Keratinocyte (primary cell): ENCODE data around the gene ZNF202. TPM values are rescaled to one million over a fixed set of nuclear protein-coding genes. Genes with fewer than 3 reads are reported as not detected.
"Not testable (repeated sequence)": the region's sequence is repeated elsewhere in the genome, so short reads cannot be mapped to it uniquely, and the experiment has no call there.

ENCODE experiments used
- DNase-seq: peaks from one replicate; pipeline ENCODE4 v3.0.0-alpha.2; 2011; ENCODE audit warnings: low read depth, missing footprints, low spot score
- FAIRE-seq: peaks from 2 replicates; lab custom pipeline; 2011; peaks lifted over from hg19 to GRCh38; lab: Jason Lieb, UNC
- H2AFZ ChIP-seq: 2 replicates; pipeline ENCODE4 v1.6.0; 2012; ENCODE audit warnings: low read length, control low read depth, inconsistent platforms; ENCODE audit not compliant: control insufficient read depth
- H3K27ac ChIP-seq: 2 replicates; pipeline ENCODE4 v1.5.1; 2011; ENCODE audit warnings: low read length; ENCODE audit not compliant: control insufficient read depth, insufficient read depth
- H3K27me3 ChIP-seq: 3 replicates; pipeline ENCODE4 v1.6.0; 2011; ENCODE audit warnings: low read length; ENCODE audit not compliant: control insufficient read depth, insufficient read depth; ENCODE audit errors: extremely low read depth
- H3K36me3 ChIP-seq, 2 experiments: 2 replicates in 1 of 2; 3 replicates in 1 of 2; pipeline ENCODE4 v1.5.1; 2011; ENCODE audit warnings: low read length in 2 of 2, mild to moderate bottlenecking in 1 of 2; ENCODE audit not compliant: control insufficient read depth in 2 of 2, insufficient read depth in 2 of 2; ENCODE audit errors: extremely low read depth in 1 of 2
- H3K4me1 ChIP-seq: 3 replicates; pipeline ENCODE4 v1.5.1; 2011; ENCODE audit warnings: low read length; ENCODE audit not compliant: control insufficient read depth, insufficient read depth; ENCODE audit errors: extremely low read depth
- H3K4me2 ChIP-seq: 3 replicates; pipeline ENCODE4 v1.6.0; 2011; ENCODE audit warnings: low read depth, low read length; ENCODE audit not compliant: control insufficient read depth, insufficient read depth; ENCODE audit errors: extremely low read depth
- H3K4me3 ChIP-seq, 3 experiments: fragments of 200-600 bp in 1 of 3; sonication (generic) in 1 of 3; 2 replicates in 2 of 3; 3 replicates in 1 of 3; pipeline ENCODE4 v1.5.1; 2011 to 2016; ENCODE audit warnings: low read length in 3 of 3, mild to moderate bottlenecking in 3 of 3, control low read depth in 2 of 3, inconsistent platforms in 1 of 3, low read depth in 1 of 3, mixed read lengths in 1 of 3, mixed run types in 1 of 3, moderate library complexity in 1 of 3; ENCODE audit not compliant: control insufficient read depth in 2 of 3, insufficient read depth in 2 of 3; ENCODE audit errors: extremely low read depth in 1 of 3
- H3K79me2 ChIP-seq: 2 replicates; pipeline ENCODE4 v1.6.0; 2012; ENCODE audit warnings: low read length; ENCODE audit not compliant: control insufficient read depth, insufficient read depth
- H3K9ac ChIP-seq: 3 replicates; pipeline ENCODE4 v1.6.0; 2011; ENCODE audit warnings: low read length; ENCODE audit not compliant: control insufficient read depth, insufficient read depth; ENCODE audit errors: extremely low read depth
- H3K9me1 ChIP-seq: 3 replicates; pipeline ENCODE4 v1.6.0; 2011; ENCODE audit warnings: low read length; ENCODE audit not compliant: control insufficient read depth, insufficient read depth; ENCODE audit errors: extremely low read depth
- H3K9me3 ChIP-seq: 2 replicates; pipeline ENCODE4 v1.5.1; 2012; ENCODE audit warnings: low read depth, low read length; ENCODE audit not compliant: control insufficient read depth
- H4K20me1 ChIP-seq: 3 replicates; pipeline ENCODE4 v1.6.0; 2011; ENCODE audit warnings: low read length; ENCODE audit not compliant: control insufficient read depth, insufficient read depth; ENCODE audit errors: extremely low read depth
- EZH2 ChIP-seq: IDR thresholded peaks from one replicate; pipeline ENCODE4 v1.6.1; 2012; ENCODE audit warnings: inconsistent platforms, mild to moderate bottlenecking, low read length, moderate library complexity
- dilution Hi-C: fragments of 300-500 bp; cut with MboI; formaldehyde crosslinking; loops from one replicate; pipeline ENCODE4 v1.7.0; 2020; ENCODE audit warnings: low sequenced_read_pairs; ENCODE audit not compliant: extremely low pct_ligation_motif_present
- polyA plus RNA-seq, 5 experiments: library from polyadenylated mRNA; depleted of rRNA in 3 of 5; stranded (reverse) in 3 of 5; stranded (forward) in 1 of 5; unstranded in 1 of 5; fragments of >200 nt; gene quantifications; 1 replicate in 1 of 5; 2 replicates in 3 of 5; 3 replicates in 1 of 5; pipeline versions ENCODE4 v1.2.1 to v1.2.3, GENCODE V29; 2011 to 2012; ENCODE audit warnings: missing spikeins in 2 of 5, low read depth in 1 of 5, low replicate concordance in 1 of 5
- TF ChIP-seq, protein P1 (sequence below), 3 experiments: IDR thresholded peaks in 1 of 3; conservative IDR thresholded peaks in 1 of 3; optimal IDR thresholded peaks in 1 of 3; 2 replicates in 2 of 3; 3 replicates in 1 of 3; pipeline versions ENCODE3 to v1.5.1; 2011; ENCODE audit warnings: low read length in 3 of 3, mild to moderate bottlenecking in 3 of 3, moderate library complexity in 2 of 3, control low read depth in 1 of 3, inconsistent platforms in 1 of 3; ENCODE audit not compliant: insufficient read depth in 2 of 3; ENCODE audit errors: extremely low read depth in 1 of 3

The ZNF202 gene
- polyA plus RNA-seq, 1 donor (not counting 4 experiments of a cell fraction or from before 2014, with no cell fraction given) = 11.4 TPM

DNA sequence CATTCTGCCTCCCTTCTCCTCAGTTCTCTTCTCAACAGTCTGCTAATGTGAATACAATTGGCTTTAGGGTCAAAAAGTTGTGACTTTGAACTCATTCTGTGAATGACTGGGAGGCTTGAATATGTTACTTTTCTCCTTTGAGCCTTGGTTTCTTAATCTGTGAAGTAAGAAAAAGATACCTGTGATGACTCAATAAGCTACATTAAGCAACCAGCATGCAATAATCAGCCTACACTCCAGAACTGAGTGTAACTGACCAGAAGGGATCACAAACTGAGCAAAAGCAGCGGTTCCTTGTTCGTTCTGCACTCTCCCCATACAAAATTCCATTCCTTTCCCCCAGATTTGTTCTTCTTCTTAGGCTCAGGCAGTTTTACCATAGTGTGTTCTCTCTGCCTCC lies 23.4 kb downstream of the ZNF202 start:
- dilution Hi-C loops = no loop called here
- no peaks in the 10 kb centered on the region for H3K79me2 ChIP-seq
- no peak overlapping the region for H3K4me2 ChIP-seq
- no peak for DNase-seq
- no peaks in the 10 kb centered on the region for H3K27me3 ChIP-seq
- no peak overlapping the region for H3K27ac ChIP-seq
- H3K36me3 ChIP-seq = no peaks in the 10 kb centered on the region
- FAIRE-seq = no peak
- no peak overlapping the region for H3K4me3 ChIP-seq
- H2AFZ ChIP-seq = no peak overlapping the region
- H3K4me1 ChIP-seq = no peaks in the 10 kb centered on the region
- H3K9me1 ChIP-seq = no peaks in the 10 kb centered on the region
- H3K9me3 ChIP-seq = no peaks in the 10 kb centered on the region
- H4K20me1 ChIP-seq = no peaks in the 10 kb centered on the region
- TF ChIP-seq, protein P1, sequence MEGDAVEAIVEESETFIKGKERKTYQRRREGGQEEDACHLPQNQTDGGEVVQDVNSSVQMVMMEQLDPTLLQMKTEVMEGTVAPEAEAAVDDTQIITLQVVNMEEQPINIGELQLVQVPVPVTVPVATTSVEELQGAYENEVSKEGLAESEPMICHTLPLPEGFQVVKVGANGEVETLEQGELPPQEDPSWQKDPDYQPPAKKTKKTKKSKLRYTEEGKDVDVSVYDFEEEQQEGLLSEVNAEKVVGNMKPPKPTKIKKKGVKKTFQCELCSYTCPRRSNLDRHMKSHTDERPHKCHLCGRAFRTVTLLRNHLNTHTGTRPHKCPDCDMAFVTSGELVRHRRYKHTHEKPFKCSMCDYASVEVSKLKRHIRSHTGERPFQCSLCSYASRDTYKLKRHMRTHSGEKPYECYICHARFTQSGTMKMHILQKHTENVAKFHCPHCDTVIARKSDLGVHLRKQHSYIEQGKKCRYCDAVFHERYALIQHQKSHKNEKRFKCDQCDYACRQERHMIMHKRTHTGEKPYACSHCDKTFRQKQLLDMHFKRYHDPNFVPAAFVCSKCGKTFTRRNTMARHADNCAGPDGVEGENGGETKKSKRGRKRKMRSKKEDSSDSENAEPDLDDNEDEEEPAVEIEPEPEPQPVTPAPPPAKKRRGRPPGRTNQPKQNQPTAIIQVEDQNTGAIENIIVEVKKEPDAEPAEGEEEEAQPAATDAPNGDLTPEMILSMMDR (optimal IDR thresholded peaks at IDR 0.05 in 1 of 3, IDR thresholded peaks at IDR 0.05 in 1 of 3, conservative IDR thresholded peaks at IDR 0.05 in 1 of 3; ENCODE audit: extremely low read depth in 1 of 3, insufficient read depth in 2 of 3, low read length in 3 of 3) = no peak
- TF ChIP-seq EZH2 = no peak
- H3K9ac ChIP-seq = no peak overlapping the region

DNA sequence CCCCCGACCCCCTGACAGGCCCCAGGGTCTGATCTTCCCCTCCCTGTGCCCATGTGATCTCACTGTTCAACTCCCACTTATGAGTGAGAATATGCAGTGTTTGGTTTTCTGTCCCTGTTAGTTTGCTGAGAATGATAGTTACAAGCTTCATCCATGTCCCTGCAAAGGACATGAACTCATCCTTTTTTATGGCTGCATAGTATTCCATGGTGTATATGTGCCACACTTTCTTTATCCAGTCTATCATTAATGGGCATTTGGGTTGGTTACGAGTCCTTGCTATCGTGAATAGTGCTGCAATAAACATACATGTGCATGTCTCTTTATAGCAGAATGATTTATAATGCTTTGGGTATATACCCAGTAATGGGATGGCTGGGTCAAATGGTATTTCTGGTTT lies 28.8 kb downstream of the ZNF202 start:
- H4K20me1 ChIP-seq, H3K9ac ChIP-seq, H3K4me2 ChIP-seq, DNase-seq, H3K27ac ChIP-seq, H3K4me3 ChIP-seq, H3K27me3 ChIP-seq, H3K9me3 ChIP-seq, H3K4me1 ChIP-seq, dilution Hi-C loops, H3K79me2 ChIP-seq, FAIRE-seq, H3K36me3 ChIP-seq, H2AFZ ChIP-seq, H3K9me1 ChIP-seq: not testable (repeated sequence)

DNA sequence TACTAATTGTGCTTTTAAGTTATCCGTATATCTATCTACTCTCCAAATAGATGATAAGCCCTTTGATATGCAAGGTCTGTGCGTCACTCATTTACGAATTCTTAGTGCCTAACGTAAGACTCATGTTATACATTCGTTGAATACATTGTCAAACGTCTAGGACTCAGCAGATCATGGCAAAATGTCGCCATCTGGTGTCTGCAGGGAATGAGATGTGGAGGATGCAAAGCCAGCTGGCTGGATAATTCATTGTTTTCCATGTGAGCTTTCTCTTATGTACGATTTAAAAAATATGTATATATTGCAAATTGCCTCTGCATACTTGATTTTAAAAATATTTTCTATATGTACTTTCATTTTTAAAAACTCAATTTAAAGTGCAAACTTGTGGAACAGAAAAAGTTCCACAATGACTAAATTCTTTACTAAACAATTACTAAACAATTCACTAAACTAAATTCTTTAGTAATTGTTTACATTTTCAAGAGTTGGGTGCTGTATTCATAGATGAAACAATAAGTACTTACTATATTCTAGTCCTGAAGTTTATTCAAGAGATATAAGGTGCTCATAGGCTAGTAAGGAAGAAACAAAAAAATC lies 33.8 kb downstream of the ZNF202 start:
- Histone ChIP-seq H3K4me2 (no peak overlapping the region), H3K79me2 (no peaks in the 10 kb centered on the region), H4K20me1 (no peaks in the 10 kb centered on the region), H3K27ac (no peak overlapping the region), H3K4me1 (no peaks in the 10 kb centered on the region), H3K4me3 (no peak overlapping the region), H3K36me3 (no peaks in the 10 kb centered on the region), H3K9ac (no peak overlapping the region), H3K27me3 (no peaks in the 10 kb centered on the region), H3K9me1 (no peaks in the 10 kb centered on the region), H3K9me3 (no peaks in the 10 kb centered on the region), H2AFZ (no peak overlapping the region)
- peak; percentile 25 for DNase-seq
- dilution Hi-C loops = no loop called here
- FAIRE-seq = peak; percentile 79
- TF ChIP-seq EZH2 = no peak
- TF ChIP-seq, protein P1 (optimal IDR thresholded peaks at IDR 0.05 in 1 of 3, IDR thresholded peaks at IDR 0.05 in 1 of 3, conservative IDR thresholded peaks at IDR 0.05 in 1 of 3; ENCODE audit: extremely low read depth in 1 of 3, insufficient read depth in 2 of 3, low read length in 3 of 3) = peak; percentile 62 to 87 (median 72)
